ENCODE results near the gene DENND2A. TPM values are rescaled to one million over a fixed set of nuclear protein-coding genes. Genes with fewer than 3 reads are reported as not detected.

The DENND2A gene
- total and polyA plus RNA-seq, 2 experiments from 2014 or later = 6.7 to 8.4 TPM

DNA sequence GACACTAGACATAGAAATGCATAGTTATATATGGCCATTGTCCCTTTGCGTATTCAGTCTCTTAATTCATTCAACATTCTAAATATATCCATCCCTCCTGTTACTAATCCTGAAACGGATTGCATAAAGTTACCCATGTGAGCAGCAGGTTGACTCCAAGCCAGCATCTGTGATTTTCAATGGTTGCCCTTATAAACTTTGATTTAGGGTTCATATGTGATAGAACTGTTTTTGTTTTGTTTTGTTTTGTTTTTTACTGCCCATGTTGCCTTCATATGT, 13.4 kb upstream of the DENND2A start:
- H3K36me3 ChIP-seq (replicated peaks; ENCODE audit: insufficient read depth, low read depth) = no peaks in the 10 kb centered on the region
- no peaks in the 10 kb centered on the region for H4K20me1 ChIP-seq (ENCODE audit: insufficient read depth, poor library complexity, severe bottlenecking)
- WGBS (ENCODE audit: low lambda C conversion rate, missing lambda C conversion rate) = 86% methylated on average over 2 of the region's 2 CpGs
- H3K27me3 ChIP-seq = no peaks in the 10 kb centered on the region
- H3K9me3 ChIP-seq (ENCODE audit: low read depth) = no peaks in the 10 kb centered on the region
- no peak for TF ChIP-seq EZH2phosphoT487 (IDR thresholded peaks at IDR 0.05; ENCODE audit: low read depth, severe bottlenecking, unreplicated experiment)
- no peak for TF ChIP-seq EZH2 (IDR thresholded peaks at IDR 0.05; ENCODE audit: borderline replicate concordance)
- TF ChIP-seq, protein P1, sequence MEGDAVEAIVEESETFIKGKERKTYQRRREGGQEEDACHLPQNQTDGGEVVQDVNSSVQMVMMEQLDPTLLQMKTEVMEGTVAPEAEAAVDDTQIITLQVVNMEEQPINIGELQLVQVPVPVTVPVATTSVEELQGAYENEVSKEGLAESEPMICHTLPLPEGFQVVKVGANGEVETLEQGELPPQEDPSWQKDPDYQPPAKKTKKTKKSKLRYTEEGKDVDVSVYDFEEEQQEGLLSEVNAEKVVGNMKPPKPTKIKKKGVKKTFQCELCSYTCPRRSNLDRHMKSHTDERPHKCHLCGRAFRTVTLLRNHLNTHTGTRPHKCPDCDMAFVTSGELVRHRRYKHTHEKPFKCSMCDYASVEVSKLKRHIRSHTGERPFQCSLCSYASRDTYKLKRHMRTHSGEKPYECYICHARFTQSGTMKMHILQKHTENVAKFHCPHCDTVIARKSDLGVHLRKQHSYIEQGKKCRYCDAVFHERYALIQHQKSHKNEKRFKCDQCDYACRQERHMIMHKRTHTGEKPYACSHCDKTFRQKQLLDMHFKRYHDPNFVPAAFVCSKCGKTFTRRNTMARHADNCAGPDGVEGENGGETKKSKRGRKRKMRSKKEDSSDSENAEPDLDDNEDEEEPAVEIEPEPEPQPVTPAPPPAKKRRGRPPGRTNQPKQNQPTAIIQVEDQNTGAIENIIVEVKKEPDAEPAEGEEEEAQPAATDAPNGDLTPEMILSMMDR (IDR thresholded peaks at IDR 0.05; ENCODE audit: poor library complexity) = no peak
- no peak overlapping the region for H3K27ac ChIP-seq
- H3K9me2 ChIP-seq (replicated peaks; ENCODE audit: insufficient read depth) = no peaks in the 10 kb centered on the region
- no peaks in the 10 kb centered on the region for H3K79me2 ChIP-seq
- no peak overlapping the region for H3K4me3 ChIP-seq
- H3K4me2 ChIP-seq = no peak overlapping the region
- H3K4me1 ChIP-seq (ENCODE audit: insufficient read depth) = no peaks in the 10 kb centered on the region
- DNase-seq (ENCODE audit: low spot score) = no peak
- no peak overlapping the region for H2AFZ ChIP-seq

DNA sequence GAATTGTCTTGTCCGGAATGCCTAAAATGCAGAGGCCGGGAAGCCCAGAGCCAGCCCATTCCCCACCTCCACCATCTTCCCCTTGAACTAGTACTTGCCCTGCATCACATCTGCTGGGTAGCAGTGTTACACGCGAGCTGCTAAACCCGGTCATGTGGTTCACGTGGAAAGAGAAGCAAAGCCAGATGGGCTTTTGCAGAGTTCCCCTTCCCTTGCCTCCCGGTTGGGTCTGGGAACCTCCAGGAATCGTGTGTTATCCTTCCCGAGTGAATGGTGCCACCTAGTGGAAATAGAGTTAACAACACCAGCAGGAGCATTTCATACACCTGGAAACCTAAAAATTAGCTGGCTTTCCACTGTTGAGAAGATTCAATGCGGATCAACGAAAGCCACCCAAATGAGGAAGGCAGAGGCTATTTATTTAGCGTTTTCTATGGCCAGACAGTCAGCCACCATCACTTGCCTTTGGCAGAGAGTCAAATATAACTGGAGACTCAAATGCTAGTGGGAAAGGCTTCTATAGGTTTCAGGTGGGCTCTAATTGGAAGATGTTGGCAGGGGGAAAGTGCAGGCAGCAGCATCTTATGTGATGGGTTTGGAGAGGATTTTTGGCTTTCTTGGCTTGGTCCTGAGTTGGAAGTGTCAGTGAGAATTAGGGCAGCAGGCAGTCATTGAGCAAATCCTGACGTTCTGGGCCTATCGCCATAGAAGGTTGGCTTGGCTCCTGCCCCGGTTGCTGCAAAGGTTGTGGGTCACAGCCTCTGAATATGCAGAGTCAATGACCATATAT, 12.9 kb upstream of the DENND2A start:
- Histone ChIP-seq H3K9me3 (ENCODE audit: low read depth) (no peaks in the 10 kb centered on the region), H3K79me2 (no peaks in the 10 kb centered on the region)

DNA sequence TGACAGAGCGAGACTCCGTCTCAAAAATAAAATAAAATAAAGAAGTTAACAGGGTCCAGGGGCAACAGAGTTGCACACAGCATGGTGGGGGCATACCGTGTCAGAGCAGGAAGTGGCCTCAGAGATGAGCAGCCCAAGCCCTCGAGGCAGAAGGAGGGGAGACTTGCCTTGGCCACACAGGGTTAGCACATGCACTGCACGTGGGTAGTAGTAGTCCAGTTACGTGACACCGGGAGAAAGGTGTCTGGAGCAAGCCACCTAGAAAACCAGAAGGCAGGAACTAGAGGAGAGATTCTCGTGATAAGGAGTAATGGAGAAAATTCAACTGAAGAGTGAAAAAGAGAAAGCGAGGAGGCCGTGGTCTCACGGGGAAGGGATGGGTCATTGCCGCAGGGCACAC, 9.8 kb upstream of the DENND2A start:
- H3K9me2 ChIP-seq (replicated peaks; ENCODE audit: insufficient read depth) = no peaks in the 10 kb centered on the region
- no peak overlapping the region for H2AFZ ChIP-seq
- 85% methylated on average over 12 of the region's 12 CpGs for whole genome bisulfite sequencing (ENCODE audit: low lambda C conversion rate, missing lambda C conversion rate)
- no peaks in the 10 kb centered on the region for H3K27me3 ChIP-seq
- no peaks in the 10 kb centered on the region for H3K9me3 ChIP-seq (ENCODE audit: low read depth)
- no peak overlapping the region for H3K4me3 ChIP-seq
- no peaks in the 10 kb centered on the region for H3K79me2 ChIP-seq
- H3K27ac ChIP-seq = no peak overlapping the region
- H3K4me2 ChIP-seq = no peak overlapping the region
- DNase-seq (ENCODE audit: low spot score) = no peak
- H4K20me1 ChIP-seq (ENCODE audit: insufficient read depth, poor library complexity, severe bottlenecking) = no peaks in the 10 kb centered on the region
- H3K36me3 ChIP-seq (replicated peaks; ENCODE audit: insufficient read depth, low read depth) = no peaks in the 10 kb centered on the region
- TF ChIP-seq, protein P1 (IDR thresholded peaks at IDR 0.05; ENCODE audit: poor library complexity) = no peak
- TF ChIP-seq EZH2phosphoT487 (IDR thresholded peaks at IDR 0.05; ENCODE audit: low read depth, severe bottlenecking, unreplicated experiment) = no peak
- TF ChIP-seq EZH2 (IDR thresholded peaks at IDR 0.05; ENCODE audit: borderline replicate concordance) = no peak
- H3K4me1 ChIP-seq (ENCODE audit: insufficient read depth) = no peaks in the 10 kb centered on the region

More for the DNA sequence above, 12.9 kb upstream of the DENND2A start:
- no peak overlapping the region for H3K4me3 ChIP-seq
- peak; percentile 89 for DNase-seq (ENCODE audit: low spot score)
- no peaks in the 10 kb centered on the region for H3K36me3 ChIP-seq (replicated peaks; ENCODE audit: insufficient read depth, low read depth)
- no peak overlapping the region for H3K4me2 ChIP-seq
- no peaks in the 10 kb centered on the region for H3K27me3 ChIP-seq
- H4K20me1 ChIP-seq (ENCODE audit: insufficient read depth, poor library complexity, severe bottlenecking) = no peaks in the 10 kb centered on the region
- H3K9me2 ChIP-seq (replicated peaks; ENCODE audit: insufficient read depth) = no peaks in the 10 kb centered on the region
- 32% methylated on average over 15 of the region's 15 CpGs for WGBS (ENCODE audit: low lambda C conversion rate, missing lambda C conversion rate)
- H2AFZ ChIP-seq = no peak overlapping the region
- TF ChIP-seq, protein P1 (IDR thresholded peaks at IDR 0.05; ENCODE audit: poor library complexity) = peak; percentile 88
- TF ChIP-seq EZH2phosphoT487 (IDR thresholded peaks at IDR 0.05; ENCODE audit: low read depth, severe bottlenecking, unreplicated experiment) = no peak
- no peaks in the 10 kb centered on the region for H3K4me1 ChIP-seq (ENCODE audit: insufficient read depth)
- H3K27ac ChIP-seq = no peak overlapping the region

All from hepatocyte (in vitro differentiated cells).